DOHH2 (cell line): ENCODE measurements around the gene SHD.

Source experiments
- H3F3A ChIP-seq: fragments of 200-600 bp; sonication (generic), shearing (Covaris generic); 2 replicates; pipeline ENCODE4 v1.6.0; 2016; ENCODE audit warnings: antibody characterized with exemption, mild to moderate bottlenecking; ENCODE audit not compliant: control insufficient read depth, insufficient read depth
- H3K27ac ChIP-seq: fragments of 200-600 bp; sonication (generic); 2 replicates; pipeline ENCODE4 v1.5.1; 2014; ENCODE audit warnings: low read depth, mild to moderate bottlenecking, low read length, moderate library complexity
- H3K27me3 ChIP-seq: fragments of 200-600 bp; sonication (generic); 2 replicates; pipeline ENCODE4 v1.6.1; 2014; ENCODE audit warnings: mild to moderate bottlenecking, low read length, mixed read lengths; ENCODE audit not compliant: control insufficient read depth
- H3K36me3 ChIP-seq: fragments of 200-600 bp; sonication (generic); 2 replicates; pipeline ENCODE4 v1.6.1; 2014; ENCODE audit warnings: mild to moderate bottlenecking, low read length, moderate library complexity, mixed read lengths; ENCODE audit not compliant: control insufficient read depth
- H3K4me1 ChIP-seq: fragments of 200-600 bp; sonication (generic); 2 replicates; pipeline ENCODE4 v1.6.1; 2014; ENCODE audit warnings: mild to moderate bottlenecking, low read length, mixed read lengths; ENCODE audit not compliant: control insufficient read depth
- H3K4me2 ChIP-seq: fragments of 200-600 bp; sonication (generic); 2 replicates; pipeline ENCODE4 v1.6.0; 2014; ENCODE audit warnings: mild to moderate bottlenecking, low read length, moderate library complexity
- H3K4me3 ChIP-seq: fragments of 200-600 bp; sonication (generic); 2 replicates; pipeline ENCODE4 v1.5.1; 2014; ENCODE audit warnings: mild to moderate bottlenecking, low read length, mixed read lengths
- H3K79me2 ChIP-seq: fragments of 200-600 bp; sonication (generic); 2 replicates; pipeline ENCODE4 v1.6.1; 2014; ENCODE audit warnings: mild to moderate bottlenecking, low read length, mixed read lengths; ENCODE audit not compliant: control insufficient read depth
- H3K9me2 ChIP-seq: fragments of 200-600 bp; sonication (generic); replicated peaks from 2 replicates; pipeline ENCODE4 v1.6.1; 2014; ENCODE audit warnings: mild to moderate bottlenecking, low read length, mixed read lengths; ENCODE audit not compliant: control insufficient read depth
- H3K9me3 ChIP-seq: fragments of 200-600 bp; sonication (generic); 2 replicates; pipeline ENCODE4 v1.6.1; 2014; ENCODE audit warnings: antibody characterized with exemption, low read length, mixed read lengths; ENCODE audit not compliant: control insufficient read depth, insufficient read depth
- H4K20me1 ChIP-seq: fragments of 200-600 bp; sonication (generic); 2 replicates; pipeline ENCODE4 v1.6.0; 2014; ENCODE audit warnings: low read depth, mild to moderate bottlenecking, antibody characterized with exemption, low read length, moderate library complexity; ENCODE audit not compliant: control insufficient read depth, insufficient read depth
- CTCF ChIP-seq: fragments of 200-600 bp; sonication (generic); IDR thresholded peaks from one replicate; pipeline ENCODE4 v1.5.1; 2014; ENCODE audit warnings: antibody characterized with exemption, mild to moderate bottlenecking, low read depth, low read length; ENCODE audit not compliant: poor library complexity, severe bottlenecking
- EZH2phosphoT487 ChIP-seq: fragments of 200-600 bp; sonication (generic); IDR thresholded peaks from 2 replicates; pipeline ENCODE4 v1.6.1; 2017; ENCODE audit warnings: borderline replicate concordance, mild to moderate bottlenecking, antibody characterized with exemption, low read length, moderate library complexity, mixed read lengths

Gene SHD

GRCh38 chr19:4278010-4278409 lies 1.1 kb upstream of the SHD start:
- Histone ChIP-seq H3K9me2 (no peaks in the 10 kb centered on the region), H3F3A (no peaks in the 10 kb centered on the region)

GRCh38 chr19:4279267-4279529 lies 132 bp downstream of the SHD start:
- H3K9me3 ChIP-seq = no peaks in the 10 kb centered on the region
- H4K20me1 ChIP-seq = no peaks in the 10 kb centered on the region
- H3K4me3 ChIP-seq = no peak overlapping the region
- H3K27ac ChIP-seq = no peak overlapping the region
- H3K36me3 ChIP-seq = no peaks in the 10 kb centered on the region
- H3F3A ChIP-seq = no peaks in the 10 kb centered on the region
- peaks cover 4% of the 10 kb centered on the region; the same call in 1 of the 2 replicates for H3K27me3 ChIP-seq
- no peaks in the 10 kb centered on the region for H3K4me1 ChIP-seq
- no peak overlapping the region for H3K4me2 ChIP-seq
- H3K79me2 ChIP-seq = no peaks in the 10 kb centered on the region
- no peaks in the 10 kb centered on the region for H3K9me2 ChIP-seq
- TF ChIP-seq EZH2phosphoT487 (no peak), CTCF (no peak)

More at GRCh38 chr19:4278010-4278409, 1.1 kb upstream of the SHD start:
- H3K9me3 ChIP-seq = no peaks in the 10 kb centered on the region
- H4K20me1 ChIP-seq = no peaks in the 10 kb centered on the region
- H3K27me3 ChIP-seq = peaks cover 4% of the 10 kb centered on the region; the same call in 1 of the 2 replicates
- H3K36me3 ChIP-seq = no peaks in the 10 kb centered on the region
- H3K79me2 ChIP-seq = no peaks in the 10 kb centered on the region
- no peak overlapping the region for H3K4me3 ChIP-seq
- no peak overlapping the region for H3K4me2 ChIP-seq
- no peak for TF ChIP-seq EZH2phosphoT487
- TF ChIP-seq CTCF = no peak
- no peaks in the 10 kb centered on the region for H3K4me1 ChIP-seq
- H3K27ac ChIP-seq = no peak overlapping the region

GRCh38 chr19:4279530-4280422 lies 710 bp downstream of the SHD start:
- Histone ChIP-seq H4K20me1 (no peaks in the 10 kb centered on the region), H3K36me3 (no peaks in the 10 kb centered on the region), H3K9me2 (no peaks in the 10 kb centered on the region), H3K4me1 (no peaks in the 10 kb centered on the region), H3F3A (no peaks in the 10 kb centered on the region), H3K4me3 (no peak overlapping the region), H3K9me3 (no peaks in the 10 kb centered on the region), H3K79me2 (no peaks in the 10 kb centered on the region), H3K4me2 (no peak overlapping the region), H3K27ac (no peak overlapping the region), H3K27me3 (peaks cover 4% of the 10 kb centered on the region; the same call in 1 of the 2 replicates)
- TF ChIP-seq EZH2phosphoT487 (no peak), CTCF (no peak)
